Measurements from ENCODE around the gene TLR9.

TLR9 gene

DNA sequence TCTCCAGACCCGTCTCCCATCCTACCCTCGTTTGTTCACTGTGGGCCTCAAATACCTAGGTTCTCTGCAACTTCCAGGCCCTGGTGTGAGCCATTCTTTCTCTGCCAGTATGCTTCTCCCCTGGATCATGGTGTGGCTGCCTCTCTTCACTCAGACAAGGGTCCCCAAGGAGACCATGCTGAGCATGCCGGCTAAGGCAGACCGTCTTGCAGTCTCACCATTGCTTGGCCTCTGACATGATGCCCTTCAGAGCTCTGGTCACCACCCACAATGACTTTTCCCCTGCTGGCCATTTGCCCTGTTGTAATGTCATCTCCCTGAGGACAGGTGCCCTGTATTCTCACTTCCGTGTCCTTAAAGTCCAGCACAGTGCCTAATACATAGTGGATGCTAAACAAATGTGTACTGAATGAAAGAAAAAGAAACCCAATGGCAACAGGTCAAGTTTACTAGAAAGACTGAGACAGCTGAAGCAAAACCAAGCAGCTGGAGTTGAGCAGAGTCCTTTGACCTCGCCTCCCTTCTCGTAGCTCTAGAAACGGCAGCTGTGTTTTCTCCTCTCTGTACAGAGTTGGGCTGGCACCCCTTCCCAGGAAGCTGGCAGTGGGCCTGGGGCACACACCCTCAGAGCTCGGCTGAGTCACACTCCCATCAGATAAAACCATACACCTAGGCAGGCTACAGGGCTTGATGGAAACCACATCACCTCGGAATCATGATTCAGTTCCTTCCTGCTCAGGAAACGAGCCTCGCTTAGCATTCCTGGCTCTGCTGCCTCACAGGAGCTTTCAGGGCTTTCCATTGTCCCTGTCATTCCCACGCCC lies 8.6 kb downstream of the TLR9 start:
- peak; percentile 59 for DNase-seq

DNA sequence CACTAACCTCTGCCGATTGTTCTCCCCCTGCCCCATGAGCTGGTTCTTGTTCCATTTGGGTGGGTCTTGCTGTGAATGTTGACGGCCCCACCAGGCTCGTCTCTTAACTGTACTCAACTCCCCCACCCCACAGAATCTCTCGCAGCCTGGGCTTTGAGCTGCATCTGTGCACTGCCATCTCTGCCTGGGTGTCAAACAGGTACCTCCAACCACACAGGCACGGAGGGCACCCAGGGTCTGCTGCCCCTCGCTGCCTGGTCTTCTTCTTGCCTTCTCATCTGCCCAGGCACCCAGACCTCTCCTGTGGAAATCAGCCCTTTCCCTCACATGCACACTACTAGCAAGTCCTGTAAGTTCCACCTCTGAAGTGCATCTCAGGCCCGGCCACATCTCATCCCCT lies 10.1 kb downstream of the TLR9 start:
- no peak for DNase-seq

DNA sequence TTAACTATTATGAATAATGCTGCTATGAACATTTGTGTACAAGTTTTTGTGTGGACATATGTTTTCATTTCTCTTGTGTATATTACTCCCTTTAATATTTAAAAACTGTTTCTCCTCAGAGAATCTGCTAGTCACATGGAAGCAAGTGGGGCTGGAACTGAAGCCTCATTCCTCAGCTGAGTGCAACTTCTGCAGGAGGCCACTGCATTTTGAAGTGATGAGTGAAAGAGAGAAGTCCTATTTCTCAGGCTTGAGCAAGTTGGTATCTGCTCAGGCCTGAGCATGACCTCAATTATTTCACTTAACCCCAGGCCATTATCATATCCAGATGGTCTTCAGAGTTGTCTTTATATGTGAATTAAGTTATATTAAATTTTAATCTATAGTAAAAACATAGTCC lies 11.5 kb downstream of the TLR9 start:
- DNase-seq: no peak

DNA sequence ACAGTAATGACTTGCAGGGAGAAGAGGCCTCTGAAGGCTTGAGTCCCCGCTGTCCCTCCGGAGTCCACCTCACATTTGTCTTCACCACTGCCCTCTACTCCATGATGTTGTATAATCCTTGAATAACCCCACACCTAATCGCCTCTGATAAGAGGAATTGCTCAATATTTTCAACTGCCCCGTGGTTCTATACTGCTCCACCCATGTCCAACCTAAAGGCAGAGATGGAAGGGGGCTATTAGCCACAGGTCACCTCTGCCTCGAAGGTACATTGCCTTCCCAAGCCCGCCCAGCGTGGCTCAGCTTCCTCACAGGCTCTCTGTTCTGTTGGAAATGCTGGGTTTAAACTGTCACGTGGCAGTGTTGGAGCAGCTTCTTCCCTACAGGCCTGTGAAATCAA lies 12.4 kb downstream of the TLR9 start:
- no peak for DNase-seq

DNA sequence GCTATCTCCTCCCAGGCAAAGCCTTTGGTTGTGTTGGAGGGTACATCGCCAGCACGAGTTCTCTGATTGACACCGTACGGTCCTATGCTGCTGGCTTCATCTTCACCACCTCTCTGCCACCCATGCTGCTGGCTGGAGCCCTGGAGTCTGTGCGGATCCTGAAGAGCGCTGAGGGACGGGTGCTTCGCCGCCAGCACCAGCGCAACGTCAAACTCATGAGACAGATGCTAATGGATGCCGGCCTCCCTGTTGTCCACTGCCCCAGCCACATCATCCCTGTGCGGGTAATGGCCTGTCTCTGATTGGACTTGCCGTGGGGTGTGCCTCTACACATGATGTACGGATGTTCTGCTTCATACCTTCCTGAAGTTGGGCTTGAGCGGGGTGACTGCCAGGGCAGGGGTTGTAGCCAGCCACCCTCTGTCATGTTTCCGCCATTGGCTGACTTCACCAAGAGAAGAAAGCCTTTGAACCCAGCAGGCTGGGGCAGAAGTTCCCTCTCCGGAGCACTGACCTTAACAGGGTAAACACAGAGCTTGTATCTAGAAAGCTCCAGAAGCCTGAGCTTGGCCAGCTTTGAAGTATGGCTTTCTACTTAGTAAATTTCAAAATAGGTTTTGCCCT lies 14.1 kb downstream of the TLR9 start:
- DNase-seq: no peak

DNA sequence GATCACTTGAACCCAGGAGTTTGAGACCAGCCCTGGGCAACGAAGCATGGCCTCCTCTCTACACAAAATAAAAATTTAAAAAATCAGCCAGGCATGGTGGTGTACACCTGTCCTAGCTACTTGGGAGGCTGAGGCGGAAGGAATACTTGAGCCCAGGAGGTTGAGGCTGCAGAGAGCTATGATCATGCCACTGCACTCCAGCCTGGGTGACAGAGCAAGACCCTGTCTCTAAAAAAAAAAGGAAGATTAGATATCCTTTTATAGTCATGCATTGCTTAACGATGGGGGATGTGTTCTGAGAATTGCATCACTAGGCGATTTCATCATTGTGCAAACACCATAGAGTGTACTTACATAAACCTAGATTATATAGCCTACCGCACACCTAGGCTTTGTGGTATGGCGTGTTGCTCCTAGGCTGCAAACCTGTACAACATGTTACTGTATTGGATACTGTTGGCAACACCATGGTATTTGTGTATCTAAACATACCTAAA lies 14.8 kb downstream of the TLR9 start:
- DNase-seq: no peak

DNA sequence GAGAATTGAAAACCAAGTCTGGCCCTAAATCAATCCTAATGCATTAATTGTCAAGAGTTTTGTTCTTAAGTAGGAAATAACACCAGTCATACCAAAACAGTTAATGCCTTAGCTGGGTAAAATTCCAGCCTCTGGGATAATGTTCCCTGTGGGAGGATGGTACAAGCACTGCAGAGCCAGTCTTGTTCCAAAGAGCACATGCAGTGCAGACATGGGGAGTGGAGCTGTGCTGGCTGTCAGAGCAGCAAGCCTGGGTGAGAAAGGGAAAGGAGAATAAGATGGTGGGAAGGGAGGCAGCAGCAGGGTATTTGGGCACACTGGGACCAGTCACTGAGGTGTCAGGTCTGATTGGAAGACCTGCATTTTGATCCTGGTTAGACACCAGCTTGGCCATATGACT lies 15.4 kb downstream of the TLR9 start:
- no peak for DNase-seq

DNA sequence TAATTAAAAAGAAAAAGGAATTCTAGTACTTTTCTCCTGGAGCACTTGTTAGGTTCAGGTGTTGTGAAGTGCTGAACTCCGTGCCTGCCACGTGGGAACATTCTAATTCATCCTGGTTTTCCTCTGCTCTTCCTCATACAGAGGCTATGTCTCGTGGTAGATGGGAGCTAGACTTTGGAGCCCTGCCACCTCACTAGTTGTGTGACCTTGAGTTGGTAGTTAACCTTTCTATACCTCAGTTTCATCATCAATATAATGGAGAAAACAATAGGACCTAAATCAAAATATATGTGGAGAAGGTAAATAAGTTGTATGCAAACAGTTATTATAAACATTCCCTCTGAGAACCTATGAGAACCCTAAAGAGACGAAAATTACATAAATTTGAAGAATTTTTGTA lies 16.9 kb downstream of the TLR9 start:
- no peak for DNase-seq

DNA sequence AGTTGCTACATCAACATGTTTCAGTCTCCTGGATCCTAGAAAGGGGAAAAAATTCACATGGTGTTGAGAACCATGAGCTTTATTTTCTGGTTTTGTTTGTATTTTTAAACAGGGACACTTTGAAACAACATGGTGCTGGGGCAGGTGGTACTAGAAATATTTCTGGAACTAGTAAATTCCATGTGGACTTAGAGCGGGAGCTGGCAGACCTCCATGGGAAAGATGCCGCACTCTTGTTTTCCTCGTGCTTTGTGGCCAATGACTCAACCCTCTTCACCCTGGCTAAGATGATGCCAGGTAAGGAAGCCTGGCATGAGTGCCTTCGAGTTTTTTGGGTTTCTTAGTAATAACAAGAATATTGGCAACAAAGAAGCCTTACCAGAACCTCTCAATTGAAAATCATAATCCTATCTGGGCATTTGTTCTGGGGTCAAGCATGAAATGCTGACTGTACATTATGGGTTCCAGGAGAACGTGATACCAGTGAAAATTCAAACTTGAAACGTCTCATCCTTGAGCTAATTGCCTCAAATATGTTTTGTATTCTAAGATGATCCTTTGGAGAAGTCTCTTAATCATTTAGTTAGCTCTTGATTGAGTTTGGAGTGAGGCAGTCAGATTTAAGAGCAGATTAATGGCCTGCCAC lies 19.6 kb downstream of the TLR9 start:
- DNase-seq: no peak

DNA sequence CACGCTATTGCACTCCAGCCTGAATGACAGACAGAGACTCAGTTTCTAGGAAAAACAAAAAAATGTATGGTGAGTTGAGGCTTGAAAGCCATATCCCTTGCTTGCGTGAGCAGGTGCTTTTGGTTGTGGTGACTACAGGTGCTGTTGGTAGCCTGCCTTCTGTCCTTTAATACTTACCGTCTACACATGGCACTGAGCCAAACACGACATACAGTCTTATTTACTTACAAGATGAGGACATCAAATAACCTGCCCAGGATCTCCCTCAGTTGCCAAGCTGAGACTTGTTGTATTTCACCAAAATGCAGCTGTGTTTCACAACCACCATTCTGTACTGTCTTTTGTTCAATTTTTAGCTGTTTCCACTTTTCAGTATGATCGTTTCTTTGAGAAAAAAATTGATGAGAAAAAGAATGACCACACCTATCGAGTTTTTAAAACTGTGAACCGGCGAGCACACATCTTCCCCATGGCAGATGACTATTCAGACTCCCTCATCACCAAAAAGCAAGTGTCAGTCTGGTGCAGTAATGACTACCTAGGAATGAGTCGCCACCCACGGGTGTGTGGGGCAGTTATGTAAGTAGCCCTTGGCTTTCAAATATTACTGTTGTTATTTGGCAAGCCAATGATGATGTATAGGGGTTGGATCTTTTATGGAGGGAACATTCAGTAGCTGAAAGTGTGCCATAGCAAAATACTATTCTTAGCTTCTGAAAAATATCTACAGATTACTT lies 20.9 kb downstream of the TLR9 start:
- DNase-seq: no peak

DNA sequence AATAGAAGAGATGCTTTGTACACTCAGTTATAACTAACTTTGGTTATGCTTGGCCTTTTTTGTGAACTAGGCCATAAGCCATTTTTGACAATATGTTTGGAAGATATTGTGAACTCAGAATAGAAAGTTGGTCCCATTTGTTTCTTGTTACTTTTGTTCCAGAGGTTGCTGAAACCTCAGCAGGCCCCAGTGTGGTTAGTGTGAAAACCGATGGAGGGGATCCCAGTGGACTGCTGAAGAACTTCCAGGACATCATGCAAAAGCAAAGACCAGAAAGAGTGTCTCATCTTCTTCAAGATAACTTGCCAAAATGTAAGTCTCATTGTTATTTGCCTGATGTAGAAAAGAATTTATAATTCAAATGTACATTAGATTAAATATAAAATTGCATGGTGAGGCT lies 21.7 kb downstream of the TLR9 start:
- DNase-seq: no peak

DNA sequence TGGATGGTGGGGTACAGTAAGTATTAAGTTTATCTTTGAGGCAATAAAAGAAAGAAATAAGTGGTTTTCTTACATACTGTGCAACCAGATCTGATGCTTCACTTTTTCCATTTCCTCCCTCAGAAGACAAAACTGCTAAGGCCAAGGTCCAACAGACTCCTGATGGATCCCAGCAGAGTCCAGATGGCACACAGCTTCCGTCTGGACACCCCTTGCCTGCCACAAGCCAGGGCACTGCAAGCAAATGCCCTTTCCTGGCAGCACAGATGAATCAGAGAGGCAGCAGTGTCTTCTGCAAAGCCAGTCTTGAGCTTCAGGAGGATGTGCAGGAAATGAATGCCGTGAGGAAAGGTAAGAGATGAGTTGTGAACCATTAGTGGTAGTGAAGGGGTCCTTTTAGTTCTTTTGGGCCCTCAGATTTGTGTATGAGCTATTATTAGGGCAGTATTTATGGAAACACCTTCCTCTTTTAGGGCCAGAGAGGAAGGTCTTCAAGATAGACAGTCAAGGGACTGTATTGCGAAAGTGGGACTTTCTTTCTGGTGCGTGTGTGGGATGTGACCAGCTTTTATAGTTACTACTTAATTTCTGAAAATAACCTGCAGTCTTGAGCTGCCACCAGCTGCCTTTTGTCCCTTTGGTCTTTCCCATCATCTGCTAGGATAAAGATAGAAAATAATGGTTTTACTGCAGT lies 22.9 kb downstream of the TLR9 start:
- DNase-seq: no peak

DNA sequence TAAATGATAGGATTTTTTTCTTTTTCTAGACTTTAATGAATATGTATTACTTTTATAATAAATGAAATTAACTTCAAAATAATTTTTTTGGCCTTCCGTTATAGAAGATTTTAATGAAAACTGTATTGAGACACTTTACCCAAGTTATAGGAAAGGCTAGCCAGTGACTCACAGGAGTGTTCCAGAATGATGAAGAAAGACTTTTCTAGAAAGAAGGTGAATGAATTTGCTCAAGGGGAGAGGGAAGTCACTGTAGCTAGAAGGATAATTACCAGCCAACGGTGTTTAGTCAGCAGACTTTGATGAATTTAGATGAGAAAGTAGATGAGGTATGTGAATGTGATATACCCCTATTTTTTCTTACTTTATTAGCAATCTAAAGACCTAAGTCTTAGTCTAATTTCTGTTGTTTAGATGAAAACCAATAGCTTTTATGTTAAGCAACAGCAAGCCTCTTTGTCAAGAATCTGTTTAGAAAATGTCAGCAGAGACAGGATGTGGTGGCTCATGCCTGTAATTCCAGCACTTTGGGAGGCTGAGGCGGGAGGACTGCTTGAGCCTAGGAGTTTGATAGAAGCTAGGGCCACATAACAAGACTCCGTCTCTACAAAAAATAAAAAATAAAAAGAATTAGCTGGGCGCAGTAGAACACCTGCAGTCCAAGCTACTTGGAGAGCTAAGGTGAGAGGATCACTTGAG lies 24.3 kb downstream of the TLR9 start:
- DNase-seq: no peak

DNA sequence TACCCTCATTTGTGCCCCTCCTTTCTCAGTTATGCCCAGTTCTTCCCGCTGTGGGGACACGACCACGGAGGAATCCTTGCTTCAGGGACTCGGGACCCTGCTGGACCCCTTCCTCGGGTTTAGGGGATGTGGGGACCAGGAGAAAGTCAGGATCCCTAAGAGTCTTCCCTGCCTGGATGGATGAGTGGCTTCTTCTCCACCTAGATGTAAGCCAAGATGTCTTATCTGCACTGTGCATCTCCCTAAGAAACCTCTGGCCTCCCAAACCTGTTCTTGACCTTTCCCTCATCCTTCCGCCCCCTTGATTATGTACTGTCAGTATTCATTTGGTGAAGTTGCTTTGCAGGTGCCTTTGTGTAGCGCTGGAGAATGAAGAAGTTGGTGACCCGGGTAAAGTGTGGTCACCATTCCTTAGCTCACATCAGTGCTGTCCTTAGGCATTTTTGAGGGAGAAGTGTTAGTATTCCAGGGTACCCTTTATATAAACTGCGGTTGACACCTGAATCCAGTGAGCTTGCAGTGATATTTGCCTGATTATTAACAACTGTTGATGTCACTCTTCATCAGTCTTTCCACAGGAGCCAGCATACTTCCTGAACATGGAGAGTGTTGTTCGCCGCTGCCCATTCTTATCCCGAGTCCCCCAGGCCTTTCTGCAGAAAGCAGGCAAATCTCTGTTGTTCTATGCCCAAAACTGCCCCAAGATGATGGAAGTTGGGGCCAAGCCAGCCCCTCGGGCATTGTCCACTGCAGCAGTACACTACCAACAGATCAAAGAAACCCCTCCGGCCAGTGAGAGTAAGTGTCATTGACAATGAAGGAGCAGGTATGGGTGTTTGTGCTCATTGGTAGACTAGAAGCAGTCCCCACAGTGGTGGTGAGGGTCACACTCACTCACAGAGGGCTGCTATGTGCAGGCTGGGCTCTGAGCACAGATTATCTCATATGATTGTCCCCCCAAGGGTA lies 26.5 kb downstream of the TLR9 start:
- DNase-seq: no peak

DNA sequence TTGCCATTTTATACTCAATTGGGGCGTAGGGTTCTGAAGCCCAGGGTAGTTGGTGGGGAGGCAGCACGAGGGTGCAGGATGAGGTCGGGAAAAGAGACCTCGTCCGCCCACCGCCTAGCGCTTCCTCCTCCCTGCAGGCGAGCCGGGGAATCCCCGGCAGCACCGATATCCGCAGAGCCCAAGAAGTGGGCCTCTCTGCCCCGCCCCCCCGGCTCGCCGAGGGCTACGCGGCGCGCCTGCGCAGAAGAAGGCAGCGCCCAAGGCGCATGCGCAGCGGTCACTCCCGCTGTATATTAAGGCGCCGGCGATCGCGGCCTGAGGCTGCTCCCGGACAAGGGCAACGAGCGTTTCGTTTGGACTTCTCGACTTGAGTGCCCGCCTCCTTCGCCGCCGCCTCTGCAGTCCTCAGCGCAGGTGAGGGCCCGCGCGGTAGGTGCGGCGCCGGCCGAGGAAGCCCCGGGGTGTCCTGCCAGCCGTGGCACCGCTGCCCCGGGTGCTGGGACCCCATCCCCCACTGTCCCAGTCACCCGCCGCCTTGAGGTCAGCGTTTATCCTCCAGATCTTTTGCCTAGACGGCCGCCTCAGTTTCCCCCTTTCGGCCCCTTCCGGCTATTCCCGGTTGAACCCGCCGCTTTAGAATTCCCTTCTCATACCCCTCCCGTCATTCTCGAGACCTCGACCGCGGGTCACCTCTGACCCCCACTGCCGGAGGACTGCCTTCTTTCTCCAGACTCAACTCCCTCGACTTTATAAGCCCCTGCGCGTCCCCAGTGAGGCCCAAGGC lies 27.4 kb downstream of the TLR9 start, which contains the start of gene ALAS1:
ALAS1 (plus strand) TSS at position 319 of the 784 bp plus-strand sequence. CDS start 1,082 bp downstream, outside the sequence.
- peak; percentile 94 for DNase-seq

DNA sequence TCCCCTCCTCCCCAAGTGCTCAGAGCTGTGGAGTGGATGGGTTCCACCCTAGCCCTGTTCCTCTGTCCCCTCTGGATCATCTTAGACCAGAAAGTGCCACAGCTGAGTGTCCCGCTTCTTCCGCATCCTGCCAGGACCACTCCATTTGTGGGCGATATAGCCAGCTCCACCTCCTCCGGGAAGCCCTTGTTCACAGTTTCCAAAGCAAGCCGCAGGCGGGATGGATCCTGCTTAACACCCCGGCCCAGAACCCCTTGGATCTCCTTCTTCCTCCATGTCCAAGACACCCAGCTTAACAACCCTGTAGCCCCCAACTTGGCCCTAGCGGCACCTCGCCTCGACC lies 28.0 kb downstream of the TLR9 start:
- DNase-seq: no peak

DNA sequence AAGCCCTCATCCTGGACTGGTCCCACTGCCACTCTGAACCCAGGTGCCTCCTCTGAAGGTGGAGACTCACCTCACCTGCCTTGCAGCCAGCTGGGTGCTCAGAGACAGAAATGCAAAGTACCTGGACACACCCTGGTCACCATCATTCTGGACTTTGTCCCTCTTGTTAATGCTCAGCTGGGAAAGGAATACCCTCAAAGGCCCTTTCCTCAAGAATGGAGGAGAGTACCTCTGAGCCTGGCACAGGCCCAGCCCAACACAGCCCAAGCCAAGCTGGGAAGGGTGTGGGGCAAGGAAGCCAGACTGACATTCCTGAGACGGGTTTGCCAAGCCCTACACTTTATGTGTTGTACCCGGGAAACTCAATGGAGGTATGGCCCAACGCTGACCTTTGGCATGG lies 28.5 kb downstream of the TLR9 start:
- DNase-seq: no peak

DNA sequence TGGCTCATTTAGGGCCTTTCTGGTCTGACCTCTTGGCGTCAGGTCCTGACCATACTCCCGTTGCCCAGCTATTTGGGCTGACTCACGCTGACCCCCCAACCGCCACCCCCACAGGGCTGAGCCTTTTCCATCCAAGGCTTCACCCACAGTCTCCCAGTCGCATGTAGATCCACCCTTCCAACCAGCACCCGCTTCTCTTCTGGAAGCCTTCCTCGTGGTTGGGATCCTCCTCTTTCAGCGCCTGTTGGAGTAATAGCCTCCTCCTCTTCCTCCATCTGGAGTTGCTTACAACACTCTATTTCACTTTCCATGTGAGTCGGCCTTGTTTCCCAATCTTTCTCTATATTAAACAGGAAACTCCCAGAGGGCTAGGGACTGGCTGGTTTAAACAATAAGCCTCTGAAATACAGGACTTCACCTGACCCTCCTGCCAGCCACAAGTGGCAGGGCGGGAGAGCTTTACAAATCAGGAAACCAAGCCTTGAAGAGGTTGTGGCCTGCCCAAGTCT lies 29.6 kb downstream of the TLR9 start:
- DNase-seq: no peak

DNA sequence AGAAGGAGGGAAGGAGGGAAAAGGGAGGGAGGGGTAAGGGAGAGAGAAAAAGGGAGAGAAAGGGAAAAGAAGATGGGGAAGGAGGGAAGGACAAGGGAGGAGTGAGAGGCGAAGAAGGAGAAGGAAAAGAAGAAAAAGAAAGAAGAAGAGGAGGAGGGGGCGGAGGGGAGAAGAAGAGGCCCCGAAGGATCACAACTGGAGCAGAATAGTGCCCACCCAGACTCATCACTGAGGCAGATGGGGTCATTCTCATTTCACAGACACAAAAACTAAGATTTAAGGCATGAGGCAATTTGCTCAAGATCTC lies 30.2 kb downstream of the TLR9 start:
- DNase-seq: no peak

All from CD4-positive, alpha-beta T cell treated with Interleukin-10 for 1 hour (primary cell).